GM21529 (cell line): ENCODE data around the gene FBLN2.

Experiments
- ATAC-seq: cut with Tn5 transposase; IDR thresholded peaks from one replicate; pipeline ENCODE4 v1.9.1; 2021; ENCODE audit not compliant: unreplicated experiment

FBLN2 gene

GRCh38 chr3:13636874-13637273 lies 87.9 kb downstream of the FBLN2 start:
- no peak for ATAC-seq

GRCh38 chr3:13637311-13637891 lies 88.5 kb downstream of the FBLN2 start:
- no peak for ATAC-seq

DNA sequence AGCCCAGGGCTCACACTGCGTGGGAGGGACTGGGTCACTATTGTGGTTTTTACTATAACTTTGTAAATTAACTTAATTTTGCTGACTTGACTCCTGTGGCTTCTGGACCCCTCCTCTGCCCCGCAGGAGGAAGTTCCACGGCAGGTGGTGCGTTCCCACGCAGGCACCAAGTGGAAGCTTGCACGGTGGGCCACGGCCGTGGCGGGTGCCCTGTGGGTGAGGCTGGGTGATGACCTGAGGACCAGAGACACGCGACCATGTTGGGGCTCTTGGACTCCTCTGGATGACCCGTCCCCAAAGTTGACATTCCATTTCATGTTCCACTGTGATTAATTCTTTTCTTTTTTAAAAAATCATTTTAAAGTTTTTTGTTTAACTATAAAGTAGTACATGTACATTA lies 89.0 kb downstream of the FBLN2 start:
- ATAC-seq: no peak

DNA sequence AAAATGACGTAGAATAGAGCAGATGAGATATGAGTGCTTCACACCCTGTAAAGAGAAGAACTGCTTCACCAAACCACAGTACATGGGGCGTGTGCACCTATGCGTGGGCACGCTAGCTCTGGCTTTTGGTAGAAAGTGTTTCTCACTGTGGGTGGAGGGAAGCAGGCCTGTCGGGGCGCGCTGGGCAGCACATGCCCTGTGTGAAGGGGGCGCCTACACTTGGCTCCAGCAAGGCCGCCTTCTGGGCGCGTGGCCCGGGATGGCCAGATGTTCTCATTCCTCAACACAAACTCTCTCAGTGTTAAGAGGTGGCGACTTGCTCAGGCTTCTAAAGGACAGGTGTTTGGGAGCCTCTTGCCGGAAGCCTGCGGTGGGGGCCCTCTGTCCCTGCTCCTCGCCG lies 90.0 kb downstream of the FBLN2 start:
- ATAC-seq: no peak

GRCh38 chr3:13642597-13642996 lies 93.7 kb downstream of the FBLN2 start:
- no peak for ATAC-seq

DNA sequence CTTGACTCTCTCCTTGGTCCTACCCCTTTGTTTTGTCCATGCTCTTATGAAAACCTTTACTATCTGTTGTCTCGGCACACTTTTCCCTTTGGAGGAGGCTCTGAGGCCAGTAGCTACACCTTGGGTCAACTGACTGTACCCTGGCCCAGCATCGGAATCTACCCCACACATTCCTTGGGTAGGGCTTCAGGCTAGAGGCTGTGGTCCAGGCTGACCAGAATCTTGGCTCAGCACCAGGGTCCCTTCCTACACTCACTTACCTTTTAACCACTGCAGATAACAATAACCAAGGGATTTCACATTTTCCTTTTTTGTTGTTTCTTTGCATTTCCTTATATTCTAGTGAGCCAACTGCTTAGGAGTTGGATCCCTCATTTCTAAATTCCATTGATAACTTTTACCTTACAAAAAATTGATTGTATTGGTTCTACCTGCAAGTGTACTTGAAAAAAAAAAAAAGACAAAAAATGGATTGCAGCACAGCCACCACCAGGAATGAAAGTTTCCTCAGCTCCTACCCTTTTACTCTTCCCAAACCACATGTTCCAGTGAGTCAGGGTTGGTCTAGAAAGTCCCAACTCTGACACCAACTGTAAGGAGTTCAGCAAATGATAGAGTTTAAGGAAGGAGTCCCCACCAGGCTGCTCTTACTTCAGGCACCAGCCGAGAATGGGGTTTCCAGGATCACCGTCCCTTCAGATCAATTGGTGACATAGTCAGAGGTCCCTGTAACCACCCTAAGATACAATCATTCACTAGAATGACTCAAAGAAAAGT lies 95.6 kb downstream of the FBLN2 start:
- no peak for ATAC-seq

- no peak for ATAC-seq
Observed at GRCh38 chr3:13645801-13646637, 97.1 kb downstream of the FBLN2 start.

DNA sequence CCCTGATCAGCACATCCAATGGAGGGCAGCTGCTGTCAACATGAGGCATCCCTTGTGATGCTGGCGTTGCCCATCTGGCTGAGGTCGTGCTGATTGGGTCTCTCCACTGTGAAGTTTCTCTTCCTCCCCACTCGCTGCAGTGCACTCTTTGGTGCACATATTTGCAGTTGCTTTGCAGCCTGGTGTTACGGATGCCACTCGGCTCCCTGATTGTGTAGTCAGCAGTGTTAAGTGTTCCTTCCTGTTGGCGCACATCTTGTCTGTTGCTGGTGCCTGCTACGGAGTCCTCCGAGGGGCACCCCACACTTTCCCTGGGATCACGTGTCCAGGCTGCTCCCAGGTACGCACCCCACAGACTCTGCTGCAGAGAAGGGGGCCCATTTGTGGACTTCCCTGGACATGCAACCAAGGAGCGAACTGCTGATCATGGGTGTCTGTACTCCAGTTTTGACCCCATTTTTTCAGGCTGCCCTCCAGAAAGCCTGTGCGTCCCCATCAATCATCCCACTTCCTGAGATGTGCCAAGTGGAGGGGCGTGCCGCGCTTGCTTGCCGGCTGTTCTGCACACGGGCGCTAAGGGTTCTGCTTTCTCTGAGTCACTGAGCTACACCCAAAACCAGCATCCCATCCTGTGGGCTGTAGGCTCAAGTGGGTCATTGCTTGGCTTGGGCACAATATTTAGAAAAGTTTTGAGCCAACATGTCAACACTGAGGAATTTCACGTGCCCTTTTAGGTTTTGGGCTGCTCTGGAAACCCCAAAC lies 98.6 kb downstream of the FBLN2 start:
- no peak for ATAC-seq

- ATAC-seq: peak; percentile 56
Observed at GRCh38 chr3:13648060-13649001, 99.4 kb downstream of the FBLN2 start.

DNA sequence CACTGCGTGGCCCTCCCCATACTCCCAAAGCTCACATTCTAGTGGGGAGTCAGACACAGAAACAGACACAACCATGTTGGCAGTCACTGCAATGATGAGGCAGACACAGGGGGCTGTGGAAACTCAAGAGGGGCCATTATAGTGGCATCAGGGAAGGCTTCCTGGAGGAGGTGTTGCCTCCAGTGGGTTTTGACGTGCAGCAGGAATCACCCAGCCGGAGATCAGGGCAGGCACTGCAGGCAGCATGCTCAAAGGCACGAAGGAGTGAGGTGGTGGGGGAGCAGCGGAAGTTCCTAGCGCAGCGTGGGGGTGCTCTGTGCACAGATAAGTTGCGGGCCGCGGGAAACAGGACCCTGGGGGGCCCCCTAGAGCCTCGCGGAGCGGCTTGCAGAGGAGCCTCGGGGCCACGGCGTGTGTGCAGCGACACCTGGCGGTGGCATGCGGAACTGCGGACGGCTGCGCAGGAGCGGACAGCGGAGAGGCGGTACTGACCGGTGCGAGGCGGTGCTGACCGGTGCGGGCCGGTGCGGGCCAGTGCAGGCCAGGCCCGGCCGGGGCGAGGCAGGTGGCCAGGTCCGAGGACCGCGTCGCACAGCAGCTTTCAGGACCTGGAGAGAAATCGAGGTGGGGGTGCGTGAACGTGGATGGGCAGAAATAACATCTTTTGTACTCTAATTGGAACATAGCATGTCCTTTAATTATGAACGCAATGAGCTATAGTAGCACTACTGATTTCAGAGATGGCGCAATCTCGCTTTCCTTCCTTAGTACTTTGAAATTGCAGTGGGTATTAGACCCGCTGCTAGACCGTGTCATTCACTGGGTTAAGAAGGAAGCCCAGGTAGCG lies 101.5 kb downstream of the FBLN2 start:
- peak; percentile 63 for ATAC-seq

DNA sequence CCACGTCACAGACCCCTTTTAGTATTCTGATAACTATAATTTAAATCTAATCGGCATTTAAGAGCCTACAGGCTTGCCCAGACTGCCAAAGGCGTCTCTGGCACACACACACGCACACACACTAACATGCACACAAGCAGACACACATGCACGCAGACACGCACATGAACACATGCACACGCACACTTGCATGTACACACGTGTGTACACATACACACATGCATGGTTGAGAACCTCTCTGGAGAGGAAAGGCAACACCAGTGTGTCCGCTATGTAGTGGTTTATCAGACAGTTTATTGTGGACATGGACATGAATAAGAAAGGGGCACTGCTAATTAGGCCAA lies 102.1 kb downstream of the FBLN2 start:
- ATAC-seq: no peak

GRCh38 chr3:13651775-13652428 lies 103.0 kb downstream of the FBLN2 start:
- ATAC-seq: no peak

- ATAC-seq: no peak
Observed at GRCh38 chr3:13652728-13653127, 103.8 kb downstream of the FBLN2 start.

GRCh38 chr3:13653631-13654279 lies 104.8 kb downstream of the FBLN2 start:
- no peak for ATAC-seq

- no peak for ATAC-seq
Observed at GRCh38 chr3:13654330-13655060, 105.6 kb downstream of the FBLN2 start.

- ATAC-seq: no peak
Observed at GRCh38 chr3:13655061-13655913, 106.4 kb downstream of the FBLN2 start.
